Measurements from ENCODE around the gene TMEM121B.
"Not testable (repeated sequence)": the region's sequence is repeated elsewhere in the genome, so short reads cannot be mapped to it uniquely, and the experiment has no call there.

Gene TMEM121B

DNA sequence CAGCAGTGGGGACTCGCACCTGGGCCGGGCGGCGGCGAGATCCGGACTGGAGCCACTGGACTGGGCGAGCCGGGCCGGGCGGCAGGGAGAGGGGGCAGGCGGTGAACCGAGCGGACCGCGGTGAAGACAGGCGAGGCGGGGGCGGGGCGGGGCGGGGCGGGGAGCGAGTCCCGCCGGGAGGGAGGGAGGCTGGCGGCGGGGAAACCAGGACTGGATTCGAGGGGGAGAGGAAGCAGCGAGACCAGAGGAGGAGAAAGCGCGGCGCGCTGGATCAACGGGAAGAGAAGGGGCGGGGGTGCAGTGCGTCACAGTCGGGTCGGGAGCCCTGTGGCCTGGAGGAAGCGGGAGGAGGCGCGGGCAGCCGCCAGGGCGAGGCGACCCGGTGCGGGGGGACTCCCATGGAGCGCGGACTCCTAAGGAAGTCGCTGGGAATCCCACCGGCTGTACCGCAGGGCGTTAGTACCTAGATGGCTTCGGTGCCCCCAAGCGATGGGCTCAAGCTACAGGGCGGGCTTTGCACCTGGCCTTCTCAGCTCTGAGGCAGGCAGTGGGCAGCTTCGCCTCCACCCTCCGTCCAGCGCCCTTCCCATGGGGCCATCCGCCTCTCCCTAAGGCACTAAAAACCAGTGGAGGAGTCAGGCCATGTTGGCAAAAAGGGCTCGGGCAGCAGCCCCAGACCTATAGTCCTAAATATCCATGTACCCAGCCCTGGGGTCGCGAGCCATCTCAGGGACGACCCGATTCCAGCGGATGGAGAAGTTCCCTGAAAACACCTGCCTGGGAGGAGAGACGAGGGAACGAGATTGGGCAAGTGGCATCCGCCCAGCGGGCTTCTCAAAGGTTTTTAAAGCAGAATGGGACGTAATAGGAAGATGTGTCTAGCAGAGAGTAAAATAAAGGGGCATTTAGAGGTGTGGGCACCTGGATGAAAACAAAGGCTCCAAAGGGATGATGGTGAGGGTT, at the start of gene TMEM121B:
TMEM121B (minus strand) TSS at position 128 of the 963 bp plus-strand sequence. CDS start 233 bp downstream, outside the sequence.
- no peak for FAIRE-seq

DNA sequence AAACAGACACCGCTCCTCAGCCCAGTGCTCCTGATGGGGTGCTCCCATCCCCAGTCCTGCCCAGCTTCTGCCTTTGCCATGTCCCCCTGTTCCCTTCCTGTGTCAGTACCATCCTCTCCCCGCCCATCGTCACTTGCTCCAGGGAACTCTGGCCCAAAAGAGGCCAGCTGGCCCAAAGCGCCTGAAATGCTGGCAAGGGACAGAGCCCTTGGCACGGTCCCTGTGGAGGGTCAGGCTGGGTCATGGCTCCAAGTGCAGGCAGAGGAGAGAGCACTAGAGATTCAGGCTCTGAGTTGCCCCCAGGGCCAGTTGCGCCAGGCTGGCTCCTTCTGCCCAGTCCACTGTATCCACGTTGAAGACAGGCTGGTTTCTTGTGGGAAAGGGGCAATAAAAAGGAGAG, 46.3 kb upstream of the TMEM121B start:
- FAIRE-seq, result no peak

DNA sequence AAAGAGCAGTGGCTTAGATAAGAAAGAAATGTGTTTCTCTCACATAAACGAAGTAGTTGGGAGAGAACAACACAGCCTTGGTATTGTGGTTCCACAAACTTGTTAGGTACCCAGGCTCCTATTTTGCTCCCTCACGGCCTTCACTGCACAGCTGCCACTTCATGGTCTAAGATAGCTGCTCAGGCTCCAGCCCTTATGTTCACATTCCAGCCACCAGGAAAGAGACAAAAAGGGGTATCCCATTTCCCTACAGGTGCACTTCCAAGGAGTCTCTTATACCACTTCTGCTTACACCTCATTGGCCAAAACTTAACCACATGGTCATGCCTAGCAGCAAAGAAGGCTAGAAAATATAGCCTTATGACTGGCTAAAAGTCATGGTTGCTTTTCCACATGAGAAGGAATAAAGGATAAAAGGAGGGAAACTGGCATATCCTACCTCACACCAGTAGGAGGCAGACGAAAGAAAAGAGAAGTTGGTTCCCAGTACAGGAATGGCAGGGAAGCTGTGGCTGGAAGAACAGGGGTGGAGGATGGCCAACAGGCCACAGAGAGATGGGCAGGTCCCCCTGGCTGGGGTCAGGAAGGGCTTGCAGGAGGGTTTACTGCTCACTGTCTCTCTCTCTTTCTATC, 43.3 kb upstream of the TMEM121B start:
- FAIRE-seq, result no peak

DNA sequence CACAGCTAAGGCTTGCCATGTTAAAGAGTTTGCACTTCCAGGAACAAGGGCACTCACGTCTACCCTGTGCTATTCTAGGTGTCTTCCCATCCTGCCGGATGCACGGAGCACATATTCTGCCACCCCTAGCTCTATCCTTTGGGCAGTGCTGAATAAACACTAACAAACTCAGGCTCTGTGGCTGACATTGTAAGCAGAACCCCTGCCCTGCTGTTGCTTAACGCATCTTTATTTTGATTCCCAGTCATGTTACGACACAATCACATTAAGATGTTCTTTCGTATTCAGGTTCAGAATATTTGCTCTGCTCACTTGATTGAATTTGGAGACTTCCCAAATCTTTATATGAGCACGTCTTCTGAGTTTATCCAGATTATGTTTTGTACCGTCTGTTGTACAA, 41.6 kb upstream of the TMEM121B start:
- FAIRE-seq, result no peak

DNA sequence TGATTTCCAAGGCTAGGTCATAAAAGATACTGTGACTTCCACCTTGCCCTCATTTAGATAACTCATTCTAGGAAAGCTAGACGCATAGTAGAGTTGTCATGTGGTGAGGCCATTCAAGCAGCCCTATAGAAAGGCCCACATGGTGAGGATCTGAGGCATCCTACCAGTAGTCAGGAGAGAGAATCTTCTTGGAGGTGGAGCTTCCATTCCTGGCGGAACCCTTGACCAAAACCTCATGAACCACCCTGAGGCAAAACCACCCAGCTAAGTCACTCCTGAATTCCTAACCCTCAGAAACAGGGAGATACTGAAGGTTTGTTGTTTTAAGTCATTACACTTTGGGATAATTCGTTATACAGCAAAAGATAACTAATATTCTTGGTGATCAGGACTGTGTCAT, 40.8 kb upstream of the TMEM121B start:
- FAIRE-seq, result no peak

DNA sequence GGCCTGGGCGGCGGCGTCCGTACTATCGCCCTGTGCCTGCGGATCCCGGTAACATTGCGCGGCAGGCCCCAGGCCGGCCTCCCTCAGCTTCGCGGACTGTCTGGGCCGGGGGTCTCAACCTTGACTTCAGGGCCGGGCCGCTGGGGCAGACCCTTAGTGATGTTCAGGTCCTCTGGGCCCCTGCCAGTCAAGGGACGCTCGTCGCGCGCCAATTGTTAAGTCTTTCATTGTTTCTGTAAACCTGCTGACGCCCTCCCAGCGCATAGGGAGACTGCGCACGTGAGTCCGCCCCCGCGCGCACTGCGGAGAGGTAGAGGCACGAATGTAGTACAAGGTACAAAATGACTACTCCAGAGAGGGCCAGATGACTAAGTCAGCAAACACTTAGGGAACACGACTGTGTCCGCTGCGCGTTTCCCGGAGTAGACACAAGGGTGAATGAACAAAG, 38.4 kb upstream of the TMEM121B start:
- no peak for FAIRE-seq

DNA sequence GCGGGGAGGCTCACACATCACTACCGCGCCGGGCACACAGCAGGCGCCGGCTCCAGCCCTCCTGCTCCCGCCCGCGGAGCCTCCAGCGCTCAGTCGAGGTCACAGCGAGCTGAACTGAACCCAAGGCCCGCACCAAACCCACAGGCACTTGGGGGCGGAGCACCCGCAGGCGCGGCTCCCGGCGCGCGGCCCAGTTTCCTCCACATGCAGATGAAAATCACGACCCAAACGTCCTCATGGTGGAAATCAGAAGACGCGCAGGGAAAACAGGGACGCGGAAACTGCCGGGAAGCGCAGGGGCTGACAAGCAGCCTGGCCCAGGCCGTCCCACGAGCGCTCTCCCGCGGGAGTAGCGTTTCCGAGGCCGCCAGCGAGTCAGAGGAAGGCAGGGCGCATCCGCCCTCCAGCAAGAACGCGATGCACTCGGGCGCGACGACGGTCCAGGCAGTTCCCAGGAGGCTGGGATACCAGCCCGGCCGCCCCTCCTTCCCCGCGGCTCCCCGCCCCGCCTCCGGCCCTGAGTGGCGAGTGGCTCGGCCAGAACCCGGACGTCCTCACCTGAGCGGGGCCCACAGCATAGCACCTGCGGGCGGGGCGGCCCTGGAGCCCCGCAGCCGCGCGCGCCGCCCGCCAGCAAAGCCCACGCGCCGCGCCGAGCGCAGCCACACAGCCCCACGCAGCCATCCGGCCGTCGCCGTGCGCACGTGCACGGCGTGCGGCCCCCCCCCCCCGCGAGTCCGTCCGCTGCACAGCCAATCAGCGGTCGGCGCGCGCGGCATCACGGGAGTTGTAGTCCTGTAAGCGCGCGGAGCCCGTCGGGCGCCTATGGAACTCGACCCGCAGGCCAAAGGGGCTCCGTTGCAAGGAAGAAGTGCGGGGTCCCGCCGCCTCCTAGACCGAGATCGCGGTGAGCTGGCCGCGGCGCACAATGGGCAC, 37.7 kb upstream of the TMEM121B start, which contains the start of gene HDHD5:
HDHD5 (minus strand) TSS at position 710 of the 936 bp plus-strand sequence; CDS start at position 684, 26 bp downstream.
- FAIRE-seq, result no peak

DNA sequence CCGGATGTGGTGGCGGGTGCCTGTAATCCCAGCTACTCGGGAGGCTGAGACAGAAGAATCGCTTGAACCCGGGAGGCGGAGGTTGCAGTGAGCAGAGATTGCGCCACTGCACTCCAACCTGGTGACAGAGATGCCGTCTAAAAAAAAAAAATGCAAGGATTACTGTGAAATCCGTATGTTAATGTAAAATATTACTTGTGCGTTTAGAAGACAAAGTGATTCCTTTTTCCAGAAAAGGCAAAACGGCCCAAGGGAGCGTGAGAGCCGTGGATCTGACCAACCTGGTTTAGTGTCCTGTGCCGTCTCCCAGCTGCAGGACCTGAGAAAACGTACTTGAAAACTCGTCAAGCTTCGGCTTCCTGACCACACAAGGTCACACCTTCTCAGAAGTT, 37.0 kb upstream of the TMEM121B start:
- no peak for FAIRE-seq

DNA sequence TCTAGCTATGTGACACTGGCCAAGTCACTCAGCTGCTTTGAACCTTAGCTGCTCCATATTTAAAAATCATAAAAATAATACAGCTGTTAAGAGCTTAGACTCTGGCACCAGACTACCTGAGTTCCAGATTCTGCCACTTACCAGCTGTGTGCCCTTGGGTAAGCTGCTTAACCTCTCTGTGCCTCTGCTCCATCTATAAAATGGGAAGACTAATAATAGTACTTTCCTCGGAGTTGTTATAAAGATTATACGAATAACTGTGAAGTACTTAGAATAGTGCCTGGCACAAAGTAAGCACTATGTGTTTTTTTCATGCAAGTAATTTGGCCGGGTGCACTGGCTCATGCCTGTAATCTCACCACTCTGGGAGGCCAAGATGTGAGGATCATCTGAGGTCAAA, 36.6 kb upstream of the TMEM121B start:
- FAIRE-seq, result no peak

DNA sequence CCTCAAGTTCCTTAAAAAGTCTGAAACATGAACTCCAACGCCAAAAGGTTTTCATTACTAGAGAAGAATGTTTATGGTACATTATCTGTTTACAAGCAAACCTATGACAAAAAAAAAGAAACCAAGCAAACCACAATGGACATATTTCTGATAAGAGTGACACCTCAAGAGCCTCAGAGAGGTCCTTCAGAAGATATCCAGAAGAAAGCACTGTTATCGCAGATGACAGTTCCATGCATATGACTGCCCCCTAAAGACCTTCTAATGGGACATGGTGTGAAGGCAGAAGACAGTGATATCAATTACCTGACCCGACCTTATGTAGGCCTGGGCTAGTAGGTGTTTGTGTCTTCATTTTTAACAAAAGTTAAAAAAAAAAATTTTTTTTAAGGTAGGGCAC, 34.8 kb upstream of the TMEM121B start:
- no peak for FAIRE-seq

DNA sequence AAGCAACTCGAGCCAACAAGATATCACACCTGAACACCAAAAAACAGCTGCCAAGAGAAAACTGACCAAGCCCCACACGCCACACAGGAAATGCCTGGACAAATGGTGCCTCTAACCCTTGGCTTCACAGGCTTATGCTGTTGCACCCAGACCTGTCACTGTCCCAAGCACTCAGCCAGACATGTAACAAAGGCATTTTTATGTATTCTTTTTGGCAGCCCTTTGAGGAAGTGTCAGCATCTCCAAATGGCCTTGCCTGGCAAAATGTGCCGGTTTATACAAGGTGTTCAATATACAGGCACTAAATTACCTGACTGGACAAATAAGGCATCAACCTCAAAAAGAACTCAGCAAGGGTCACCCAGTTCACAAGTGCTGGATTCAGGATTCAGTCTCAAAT, 31.8 kb upstream of the TMEM121B start:
- FAIRE-seq, result no peak

DNA sequence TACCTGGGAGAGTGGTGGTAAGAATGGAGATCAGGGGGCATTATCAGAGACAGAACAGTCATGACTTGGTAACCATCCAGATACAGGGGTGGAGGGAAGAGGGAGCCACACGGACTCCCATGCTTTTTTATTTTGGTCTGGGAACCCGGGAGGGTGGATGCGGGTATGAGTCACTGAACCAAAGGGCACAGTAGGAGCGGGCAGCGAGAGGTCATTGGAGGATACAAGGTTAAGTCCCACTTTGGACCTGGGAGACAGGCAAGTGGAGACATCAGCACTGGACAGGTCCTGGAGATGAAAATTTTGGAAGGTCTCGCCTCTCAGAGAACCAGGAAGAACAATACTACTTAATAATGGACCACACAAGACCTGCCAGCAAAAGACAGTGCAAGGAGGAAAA, 31.2 kb upstream of the TMEM121B start:
- FAIRE-seq, result no peak

DNA sequence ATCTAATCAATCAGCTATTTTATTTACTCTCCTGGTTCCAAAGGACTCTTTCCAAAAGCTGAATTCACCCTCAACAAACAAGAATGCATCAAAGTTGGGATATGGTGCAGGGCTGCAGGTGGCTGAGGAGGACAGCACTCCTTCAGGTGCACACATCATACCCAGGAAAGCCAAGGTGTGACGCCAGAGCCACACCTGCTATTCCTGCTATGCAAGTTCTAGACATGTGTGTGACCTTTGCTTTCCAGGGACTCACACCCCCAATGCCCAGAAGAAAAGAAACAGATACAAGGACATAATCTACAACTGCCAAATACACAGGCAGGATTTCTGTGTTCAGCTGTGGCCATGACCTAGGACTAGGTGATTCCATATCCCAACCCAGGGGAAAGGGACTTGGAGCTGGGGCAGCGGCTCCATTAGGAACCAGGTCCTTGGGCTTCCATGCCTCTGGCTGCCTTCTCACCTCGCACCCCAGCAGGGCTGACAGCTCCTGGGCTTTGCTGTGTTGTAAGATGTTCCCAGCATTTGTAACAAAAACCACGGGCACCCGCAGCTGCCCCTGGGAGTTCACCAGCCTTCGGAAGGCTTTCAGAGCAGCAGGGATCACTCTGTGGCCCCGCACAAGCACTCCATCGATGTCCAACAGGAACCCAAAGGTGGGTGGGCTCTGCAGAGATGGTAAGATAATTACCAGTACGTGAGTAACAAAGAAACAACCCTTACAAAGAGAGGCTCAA, 28.1 kb upstream of the TMEM121B start:
- FAIRE-seq, result no peak

DNA sequence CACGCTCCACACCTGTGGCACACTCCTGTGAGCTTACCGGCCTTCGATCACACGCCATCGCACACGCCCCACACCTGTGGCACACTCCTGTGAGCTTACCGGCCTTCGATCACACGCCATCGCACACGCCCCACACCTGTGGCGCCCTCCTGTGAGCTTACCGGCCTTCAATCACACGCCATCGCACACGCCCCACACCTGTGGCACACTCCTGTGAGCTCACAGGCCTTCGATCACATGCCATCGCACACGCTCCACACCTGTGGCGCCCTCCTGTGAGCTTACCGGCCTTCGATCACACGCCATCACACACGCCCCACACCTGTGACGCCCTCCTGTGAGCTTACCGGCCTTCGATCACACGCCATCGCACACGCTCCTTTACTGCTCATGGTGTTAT, 26.3 kb upstream of the TMEM121B start:
- not testable (repeated sequence) for FAIRE-seq

DNA sequence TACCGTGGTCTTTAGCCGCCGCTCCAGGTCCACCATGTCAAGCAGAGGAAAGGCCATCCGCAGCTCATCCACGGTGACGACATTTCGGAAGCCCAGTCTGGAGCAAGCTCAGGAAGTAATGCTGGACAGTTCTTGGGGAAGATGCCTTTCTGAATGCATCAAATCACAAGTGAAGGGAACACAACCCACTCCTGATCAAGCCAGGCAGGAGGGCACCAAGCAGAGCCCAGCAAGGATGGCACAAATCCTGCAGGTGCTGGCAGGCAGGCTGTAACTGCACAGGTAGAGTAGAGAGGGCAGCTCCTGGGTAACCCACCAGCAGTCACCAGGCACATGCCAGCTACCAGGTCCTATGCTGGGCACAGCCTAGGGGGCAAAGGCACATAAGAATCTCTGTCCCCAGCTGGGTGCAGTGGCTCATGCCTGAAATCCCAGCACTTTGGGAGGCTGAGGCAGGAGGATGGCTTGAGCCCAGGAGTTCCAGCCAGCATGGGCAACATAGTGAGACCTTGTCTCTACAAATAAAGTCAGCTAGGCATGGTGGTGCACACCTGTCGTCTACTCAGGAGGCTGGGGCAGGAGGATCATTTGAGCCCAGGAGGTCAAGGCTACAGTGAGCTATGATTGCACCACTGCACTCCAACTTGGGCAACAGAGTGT, 24.0 kb upstream of the TMEM121B start:
- FAIRE-seq, result no peak

DNA sequence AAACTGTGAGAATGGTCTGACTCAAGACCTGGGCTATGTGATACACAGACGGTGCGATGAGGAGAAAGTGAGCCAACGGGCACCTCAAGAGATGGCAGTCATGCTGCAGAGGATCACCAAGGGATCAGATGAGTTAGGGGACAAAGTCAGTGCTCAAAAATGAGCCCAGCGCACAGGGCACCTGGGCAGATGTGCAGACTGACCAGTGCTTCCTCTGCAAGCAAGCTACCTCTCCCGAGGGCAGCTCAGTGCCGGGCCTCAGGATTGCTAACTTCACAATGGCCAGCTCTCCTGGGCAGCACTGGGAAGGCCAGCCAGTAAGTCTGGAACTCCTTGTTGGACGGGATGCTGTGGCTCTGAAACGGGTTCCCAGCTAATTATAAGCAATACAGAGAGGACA, 22.7 kb upstream of the TMEM121B start:
- no peak for FAIRE-seq

DNA sequence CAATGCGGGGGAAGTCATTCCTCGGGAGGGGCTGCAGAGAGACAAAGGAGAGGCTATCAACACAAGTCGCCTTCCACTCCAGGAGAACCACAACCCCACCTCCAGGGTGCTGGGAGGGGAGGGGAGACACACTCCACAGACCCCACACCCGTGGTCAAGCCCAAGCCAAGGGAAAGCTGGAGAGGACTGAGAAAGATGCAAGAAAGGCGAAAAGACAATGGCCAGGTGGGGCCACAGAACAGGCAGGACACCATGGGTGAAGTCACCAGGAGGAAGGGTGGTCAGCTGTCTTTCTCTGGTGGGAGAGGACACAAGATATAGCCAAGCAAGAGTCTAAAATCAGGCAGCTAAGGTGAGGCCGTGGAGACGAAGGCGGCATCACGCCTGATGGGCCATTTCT, 21.9 kb upstream of the TMEM121B start:
- no peak for FAIRE-seq

DNA sequence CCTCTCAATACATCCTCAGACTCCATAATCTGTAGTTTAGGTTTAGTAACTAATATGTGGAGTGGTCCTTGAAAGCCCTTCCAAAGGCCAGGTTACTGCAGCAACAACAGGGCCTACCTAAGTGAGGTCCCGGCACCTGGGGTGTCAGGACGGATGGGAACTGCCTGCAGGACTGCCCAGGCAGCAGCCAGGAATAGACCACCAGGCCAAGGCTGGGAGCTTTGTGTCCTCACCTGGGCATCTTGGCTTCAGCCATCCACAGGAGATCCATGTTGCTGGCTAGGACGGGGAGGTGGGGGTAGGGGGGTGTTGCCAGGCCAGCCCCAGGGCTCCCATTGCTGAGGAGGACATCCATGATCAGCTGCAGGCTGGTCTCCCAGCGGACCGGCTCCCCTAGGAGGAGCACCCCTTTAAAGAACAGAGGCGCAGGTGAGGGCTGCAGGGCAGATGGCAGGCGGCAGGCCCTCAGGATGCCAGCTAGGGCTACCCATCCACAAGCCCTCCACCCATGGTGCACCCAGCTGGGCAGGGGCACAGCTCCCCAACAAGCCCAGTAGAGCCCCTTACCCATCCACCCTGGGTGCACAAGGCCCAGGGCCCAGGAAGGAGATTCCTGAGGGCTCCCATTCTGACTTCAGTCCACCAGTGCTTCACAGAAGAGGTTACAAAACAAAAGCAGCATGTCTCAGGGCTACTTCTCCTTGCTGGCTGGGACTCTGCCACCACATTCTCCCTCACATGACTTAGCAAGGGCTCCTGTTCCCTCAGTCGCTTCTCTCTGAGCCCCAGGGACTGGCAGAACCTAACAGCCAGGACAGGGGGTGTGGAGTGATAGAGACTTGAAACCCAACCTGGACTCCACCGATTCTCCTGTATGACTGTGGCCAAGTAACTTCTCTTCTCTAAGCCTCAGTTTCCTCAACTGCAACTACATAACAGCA, 19.9 kb upstream of the TMEM121B start:
- no peak for FAIRE-seq

DNA sequence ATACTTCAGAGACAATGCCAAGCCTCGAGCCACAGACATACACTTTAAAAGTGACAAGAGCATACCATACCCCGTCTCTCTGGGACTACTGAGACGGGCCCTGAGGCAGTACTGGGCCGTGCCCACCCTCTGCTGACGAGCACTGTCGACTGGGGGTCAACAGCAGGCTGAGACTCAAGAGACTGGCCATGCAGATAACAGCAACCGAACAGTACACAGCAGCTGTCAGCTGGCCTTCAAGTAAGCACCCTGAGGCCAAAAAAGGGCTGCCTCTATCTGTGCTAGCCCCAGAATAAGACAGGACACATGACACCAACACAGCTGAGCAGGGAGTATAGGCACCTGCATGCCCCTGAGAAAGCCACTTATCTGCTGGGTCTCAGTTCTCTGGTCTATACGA, 18.9 kb upstream of the TMEM121B start:
- no peak for FAIRE-seq

DNA sequence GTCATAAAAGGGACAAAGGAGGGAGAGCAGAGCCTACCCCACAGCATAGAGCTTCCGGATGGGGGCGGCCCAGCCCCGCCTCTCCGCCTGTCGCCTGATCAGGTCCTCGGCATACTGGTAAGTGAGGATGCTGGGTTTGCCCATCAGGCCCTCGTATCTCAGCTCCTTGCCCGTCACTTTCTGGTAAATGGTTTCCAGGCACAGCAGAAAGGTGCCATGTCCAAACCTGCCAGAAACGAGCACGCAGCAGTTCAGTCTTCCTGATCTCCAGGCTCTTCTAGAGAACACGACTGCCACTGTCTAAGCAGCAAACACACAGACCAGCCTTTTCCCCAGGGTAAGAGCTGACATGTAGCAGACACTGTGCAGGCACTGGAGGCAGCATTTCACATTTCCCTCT, 17.4 kb upstream of the TMEM121B start:
- no peak for FAIRE-seq

Data from islet of Langerhans (tissue), 1 donor.